H1 (cell line): ENCODE measurements around the gene COX18.

Source experiments
- POLR2AphosphoS5 ChIP-seq: IDR thresholded peaks from 2 replicates; pipeline ENCODE4 v1.6.1; 2011; ENCODE audit warnings: low read depth, low read length
- TCF12 ChIP-seq: IDR thresholded peaks from 2 replicates; pipeline ENCODE4 v1.6.1; 2011; ENCODE audit warnings: low read depth, mild to moderate bottlenecking, low read length

- TF ChIP-seq TCF12 (no peak), POLR2AphosphoS5 (no peak)
Observed at GRCh38 chr4:73051625-73052024, 17.9 kb downstream of the COX18 start.
